Upper lobe of right lung (tissue), 1 donor: ENCODE measurements around the gene STAT1. TPM values are rescaled to one million over a fixed set of nuclear protein-coding genes. Genes with fewer than 3 reads are reported as not detected.

ENCODE experiments used
- ATAC-seq: fragments of 200-7000 bp; cut with Tn5 transposase; one replicate; pipeline ENCODE4 v1.9.1; 2020; ENCODE audit warnings: mild to moderate bottlenecking, moderate library complexity
- DNase-seq: peaks from one replicate; pipeline ENCODE4 v3.0.0-alpha.2; 2020
- H3K27ac ChIP-seq: fragments of 200-600 bp; one replicate; pipeline ENCODE4 v1.8.0; 2022
- H3K27me3 ChIP-seq: fragments of 200-600 bp; one replicate; pipeline ENCODE4 v1.8.0; 2022; ENCODE audit warnings: mild to moderate bottlenecking
- H3K36me3 ChIP-seq: fragments of 200-600 bp; one replicate; pipeline ENCODE4 v1.8.0; 2022
- H3K4me1 ChIP-seq: fragments of 200-600 bp; one replicate; pipeline ENCODE4 v1.8.0; 2022
- H3K4me3 ChIP-seq: fragments of 200-600 bp; one replicate; pipeline ENCODE4 v1.8.0; 2022; ENCODE audit warnings: mild to moderate bottlenecking
- H3K9me3 ChIP-seq: fragments of 200-600 bp; one replicate; pipeline ENCODE4 v1.8.0; 2022
- intact Hi-C: fragments of 100-400 bp; cut with DNase I; formaldehyde crosslinking; loops from one replicate; pipeline ENCODE4 v1.11.0; 2022
- total RNA-seq: library from RNA; stranded (reverse); fragmentation: NEBNext Ultra II Directional; extraction: Animal tissue kit (Norgen Biotek cat#: 25700); gene quantifications from one replicate; pipeline ENCODE4 v1.2.1, GENCODE V29; 2021
- TF ChIP-seq, protein P1 (sequence below): fragments of 200-600 bp; IDR thresholded peaks from one replicate; pipeline ENCODE4 v1.8.0; 2022; ENCODE audit warnings: antibody characterized with exemption
- donor health status: DM: no; HTN: yes; CAD: no; lungs with severe emphysema.

Gene STAT1
- total RNA-seq, 1 donor from 2014 or later: 98.6 TPM

DNA sequence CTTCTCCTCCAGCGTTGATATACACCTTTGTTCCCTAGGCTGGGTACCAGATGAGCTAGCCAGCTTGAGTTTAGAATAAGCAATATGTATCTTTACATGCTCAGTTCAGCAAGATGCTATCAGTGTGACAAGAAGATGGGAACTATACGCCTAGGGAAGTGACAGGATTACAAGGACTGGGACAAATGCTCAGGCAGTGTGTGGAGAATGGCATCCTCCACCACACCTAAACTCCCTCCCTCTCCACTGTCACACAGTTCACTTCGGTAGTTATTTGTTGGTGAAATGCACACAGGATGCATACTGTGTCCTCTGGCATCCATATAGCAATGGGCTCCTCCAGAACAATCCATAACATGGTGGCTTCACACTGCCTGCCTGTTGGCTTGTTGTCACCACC, 7.7 kb downstream of the STAT1 start:
- ATAC-seq: no peak
- Histone ChIP-seq H3K27ac (no peak overlapping the region), H3K36me3 (peaks cover 90% of the 10 kb centered on the region), H3K4me3 (no peak overlapping the region), H3K4me1 (peaks cover 16% of the 10 kb centered on the region), H3K9me3 (no peaks in the 10 kb centered on the region), H3K27me3 (no peaks in the 10 kb centered on the region)
- intact Hi-C loops: no loop called here
- DNase-seq: no peak
- TF ChIP-seq, protein P1, sequence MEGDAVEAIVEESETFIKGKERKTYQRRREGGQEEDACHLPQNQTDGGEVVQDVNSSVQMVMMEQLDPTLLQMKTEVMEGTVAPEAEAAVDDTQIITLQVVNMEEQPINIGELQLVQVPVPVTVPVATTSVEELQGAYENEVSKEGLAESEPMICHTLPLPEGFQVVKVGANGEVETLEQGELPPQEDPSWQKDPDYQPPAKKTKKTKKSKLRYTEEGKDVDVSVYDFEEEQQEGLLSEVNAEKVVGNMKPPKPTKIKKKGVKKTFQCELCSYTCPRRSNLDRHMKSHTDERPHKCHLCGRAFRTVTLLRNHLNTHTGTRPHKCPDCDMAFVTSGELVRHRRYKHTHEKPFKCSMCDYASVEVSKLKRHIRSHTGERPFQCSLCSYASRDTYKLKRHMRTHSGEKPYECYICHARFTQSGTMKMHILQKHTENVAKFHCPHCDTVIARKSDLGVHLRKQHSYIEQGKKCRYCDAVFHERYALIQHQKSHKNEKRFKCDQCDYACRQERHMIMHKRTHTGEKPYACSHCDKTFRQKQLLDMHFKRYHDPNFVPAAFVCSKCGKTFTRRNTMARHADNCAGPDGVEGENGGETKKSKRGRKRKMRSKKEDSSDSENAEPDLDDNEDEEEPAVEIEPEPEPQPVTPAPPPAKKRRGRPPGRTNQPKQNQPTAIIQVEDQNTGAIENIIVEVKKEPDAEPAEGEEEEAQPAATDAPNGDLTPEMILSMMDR: no peak

GRCh38 chr2:191003405-191004309, 10.3 kb downstream of the STAT1 start:
- intact Hi-C loops: no loop called here
- no peak overlapping the region for H3K4me3 ChIP-seq
- H3K36me3 ChIP-seq: peaks cover 100% of the 10 kb centered on the region
- H3K9me3 ChIP-seq: no peaks in the 10 kb centered on the region
- no peak for DNase-seq
- H3K4me1 ChIP-seq: peaks cover 8% of the 10 kb centered on the region
- no peak overlapping the region for H3K27ac ChIP-seq
- H3K27me3 ChIP-seq: no peaks in the 10 kb centered on the region
- no peak for ATAC-seq
- TF ChIP-seq, protein P1: no peak

DNA sequence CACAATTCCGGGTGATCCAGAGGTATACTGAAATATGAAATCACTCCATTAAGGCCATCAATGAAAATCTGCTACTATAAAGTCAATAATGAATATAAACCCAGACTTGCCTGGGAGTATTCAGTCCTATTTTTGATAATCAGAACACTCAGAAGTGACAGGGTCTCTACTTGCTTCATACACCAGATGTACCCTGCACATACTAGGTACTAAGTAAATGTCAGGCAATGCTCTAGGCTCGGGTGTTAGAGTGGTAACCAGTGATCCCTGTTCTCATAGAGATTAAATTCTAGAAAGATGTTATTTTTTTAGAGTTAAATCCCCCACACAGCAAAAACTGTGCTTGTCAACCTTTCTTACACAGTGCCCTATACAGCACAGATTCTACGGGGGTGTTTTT, 12.3 kb downstream of the STAT1 start:
- DNase-seq (no peak), ATAC-seq (no peak)
- H3K27me3 ChIP-seq: no peaks in the 10 kb centered on the region
- intact Hi-C loops: no loop called here
- TF ChIP-seq, protein P1: no peak
- peaks cover 100% of the 10 kb centered on the region for H3K36me3 ChIP-seq
- no peak overlapping the region for H3K4me3 ChIP-seq
- H3K9me3 ChIP-seq: no peaks in the 10 kb centered on the region
- no peaks in the 10 kb centered on the region for H3K4me1 ChIP-seq
- no peak overlapping the region for H3K27ac ChIP-seq

- Histone ChIP-seq H3K4me1 (no peaks in the 10 kb centered on the region), H3K27ac (no peak overlapping the region), H3K9me3 (no peaks in the 10 kb centered on the region), H3K4me3 (no peak overlapping the region), H3K27me3 (no peaks in the 10 kb centered on the region), H3K36me3 (peaks cover 100% of the 10 kb centered on the region)
- ATAC-seq: no peak
- intact Hi-C loops: no loop called here
- TF ChIP-seq, protein P1: no peak
- no peak for DNase-seq
Observed at GRCh38 chr2:191001032-191001431, 12.9 kb downstream of the STAT1 start.

- Histone ChIP-seq H3K4me1 (no peaks in the 10 kb centered on the region), H3K36me3 (peaks cover 100% of the 10 kb centered on the region), H3K27ac (no peak overlapping the region), H3K9me3 (no peaks in the 10 kb centered on the region), H3K27me3 (no peaks in the 10 kb centered on the region), H3K4me3 (no peak overlapping the region)
- no peak for ATAC-seq
- no peak for DNase-seq
- TF ChIP-seq, protein P1: no peak
- intact Hi-C loops: no loop called here
Observed at GRCh38 chr2:190999949-191000665, 13.9 kb downstream of the STAT1 start.
